Kidney tubule cell (primary cell): ENCODE measurements around the gene MEG3.
"Not testable (repeated sequence)": the region's sequence is repeated elsewhere in the genome, so short reads cannot be mapped to it uniquely, and the experiment has no call there.

Source experiments
- DNase-seq: peaks from one replicate; pipeline ENCODE4 v3.0.0-alpha.2; 2018; ENCODE audit warnings: low spot score

MEG3 gene

GRCh38 chr14:100788942-100789341, 37.0 kb upstream of the MEG3 start:
- DNase-seq, result no peak

- DNase-seq, result no peak
Measured at GRCh38 chr14:100789460-100790417, 36.2 kb upstream of the MEG3 start.

- no peak for DNase-seq
Measured at GRCh38 chr14:100790502-100791347, 35.2 kb upstream of the MEG3 start.

GRCh38 chr14:100791348-100791735, 34.6 kb upstream of the MEG3 start:
- no peak for DNase-seq

- DNase-seq, result no peak
Measured at GRCh38 chr14:100791995-100792394, 33.9 kb upstream of the MEG3 start.

- no peak for DNase-seq
Measured at GRCh38 chr14:100796946-100797345, 29.0 kb upstream of the MEG3 start.

DNA sequence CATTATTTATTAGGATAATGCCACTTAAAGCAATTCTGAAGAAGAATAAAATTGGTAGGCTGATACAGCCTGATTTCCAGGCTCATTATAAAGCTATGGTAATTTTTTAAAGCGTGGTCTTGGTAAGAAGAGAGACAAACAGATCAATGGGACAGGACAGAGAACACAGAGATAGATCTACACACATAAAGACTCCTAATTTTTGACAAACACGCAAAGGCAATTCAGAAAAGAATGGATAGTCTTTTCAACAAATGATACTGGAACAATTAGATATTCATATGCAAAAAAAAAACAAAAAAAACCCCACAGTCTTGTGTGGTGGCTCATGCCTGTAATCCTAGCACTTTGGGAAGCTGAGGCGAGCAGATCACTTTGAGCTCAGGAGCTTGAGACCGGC, 25.9 kb upstream of the MEG3 start:
- DNase-seq, result no peak

GRCh38 chr14:100801433-100801832, 24.5 kb upstream of the MEG3 start:
- not testable (repeated sequence) for DNase-seq

DNA sequence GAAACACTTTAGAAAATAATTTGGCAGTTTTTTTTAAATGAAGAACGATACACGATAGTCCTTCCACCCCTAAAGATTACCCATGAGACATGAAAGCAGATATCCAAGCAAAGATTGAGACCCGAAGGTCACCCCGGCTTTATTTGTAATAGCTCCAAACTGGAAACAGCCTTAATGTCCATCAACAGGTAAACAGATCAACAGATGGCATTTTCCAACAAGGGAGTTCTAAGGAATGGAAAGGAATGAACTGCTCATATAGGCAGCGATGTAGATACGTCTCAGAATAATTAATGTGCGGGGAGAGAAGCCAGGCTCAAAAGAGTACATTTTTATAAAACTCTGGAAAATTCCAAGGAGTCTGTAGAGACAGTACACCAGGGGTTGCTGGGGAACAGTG, 23.7 kb upstream of the MEG3 start:
- DNase-seq, result no peak

DNA sequence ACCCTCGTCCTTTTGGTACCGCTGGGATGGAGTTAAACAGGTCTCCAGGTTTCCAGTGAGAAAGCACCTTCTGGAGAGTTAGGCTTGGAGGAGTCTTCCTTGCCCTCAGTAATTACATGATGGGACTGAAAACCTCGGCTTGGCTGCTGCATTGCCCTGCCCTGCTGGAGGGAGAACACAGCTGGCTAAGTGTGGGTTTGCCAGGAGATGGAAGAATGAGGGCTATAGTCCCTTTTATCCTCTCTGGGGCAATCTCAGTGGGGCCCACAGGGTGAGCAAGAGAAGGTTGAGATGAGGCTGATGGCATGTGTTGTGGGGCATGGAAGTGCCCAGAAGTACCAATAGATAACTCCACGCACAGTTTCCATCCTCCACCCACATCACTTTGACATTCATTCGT, 23.2 kb upstream of the MEG3 start:
- DNase-seq, result no peak

- DNase-seq, result no peak
Measured at GRCh38 chr14:100803226-100803625, 22.7 kb upstream of the MEG3 start.

DNA sequence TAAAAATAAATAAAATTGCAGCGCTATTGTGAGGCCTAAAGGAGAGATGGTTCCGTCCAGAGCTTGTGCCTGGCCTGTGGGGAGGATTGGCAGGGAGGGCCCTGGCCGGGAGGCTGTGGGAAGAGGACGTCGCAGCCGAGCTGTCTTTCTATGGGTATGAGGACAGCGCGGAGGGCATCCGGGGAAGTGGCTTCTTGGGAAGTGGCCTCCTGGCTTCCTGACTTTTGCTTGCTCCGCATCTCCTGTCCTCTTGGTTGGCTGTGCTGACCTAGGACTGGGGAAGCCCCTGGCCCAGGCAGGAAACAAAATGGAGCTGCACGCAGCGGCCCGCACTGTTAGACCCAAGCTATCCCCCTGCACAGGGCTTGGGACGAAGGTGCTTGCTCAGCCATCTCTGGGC, 22.2 kb upstream of the MEG3 start:
- DNase-seq, result no peak

- DNase-seq, result no peak
Measured at GRCh38 chr14:100804138-100804537, 21.8 kb upstream of the MEG3 start.

- no peak for DNase-seq
Measured at GRCh38 chr14:100804558-100805309, 21.2 kb upstream of the MEG3 start.

- no peak for DNase-seq
Measured at GRCh38 chr14:100806386-100806785, 19.5 kb upstream of the MEG3 start.

DNA sequence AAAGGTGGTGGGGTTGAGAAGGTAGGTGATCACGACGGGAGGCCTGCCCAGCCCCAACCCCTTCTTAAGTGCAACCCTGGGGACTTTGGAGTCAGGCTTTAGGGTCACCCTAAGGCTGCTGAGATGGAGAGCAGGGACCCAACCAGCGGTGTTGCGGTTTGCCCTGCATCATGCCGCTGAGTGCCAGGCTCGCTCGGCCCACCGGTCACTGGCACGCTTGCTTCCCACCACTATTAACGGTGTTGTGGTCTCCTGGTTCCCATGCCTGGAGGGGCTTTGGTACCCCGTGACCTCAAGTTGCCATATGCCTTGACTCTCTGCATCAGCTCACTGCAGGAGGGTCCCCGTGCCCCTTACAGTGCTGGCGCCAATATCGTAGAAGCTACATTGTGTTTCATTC, 18.4 kb upstream of the MEG3 start:
- no peak for DNase-seq

DNA sequence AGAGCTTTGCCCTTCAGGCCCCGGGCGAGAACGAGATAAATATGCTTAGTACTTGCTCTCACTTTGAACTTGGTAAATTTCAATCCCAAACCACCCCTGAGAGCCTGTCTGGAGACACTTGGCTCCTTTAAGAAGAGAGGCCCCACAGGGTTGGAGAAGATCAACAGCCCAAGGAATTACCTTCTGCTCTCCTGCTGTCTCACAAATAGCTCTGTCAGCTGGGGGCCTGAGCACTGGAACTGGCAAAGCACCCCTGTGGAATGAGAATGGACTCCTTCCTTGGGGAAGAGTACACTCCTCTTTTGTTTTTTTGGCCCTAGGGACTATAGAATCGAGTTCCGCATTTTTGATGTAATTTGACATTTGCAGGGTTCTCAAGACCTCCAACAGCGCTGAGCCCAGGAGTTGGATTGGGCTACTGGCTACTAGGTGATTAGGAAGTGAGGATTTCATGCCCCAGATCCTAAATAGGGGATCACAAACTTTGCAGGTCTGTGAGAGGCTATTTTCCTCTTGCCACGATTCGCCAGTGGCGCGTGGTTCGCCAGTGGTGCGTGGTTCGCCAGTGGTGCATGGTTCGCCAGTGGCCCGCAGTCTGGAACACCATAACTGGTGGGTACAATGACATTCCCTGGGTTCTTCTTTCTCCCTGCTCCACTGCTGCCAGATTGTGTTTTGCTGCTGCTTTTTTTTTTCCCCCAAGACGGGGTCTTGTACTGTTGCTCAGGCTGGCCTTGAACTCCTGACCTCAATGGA, 17.8 kb upstream of the MEG3 start:
- DNase-seq, result no peak

- DNase-seq, result no peak
Measured at GRCh38 chr14:100810435-100810834, 15.5 kb upstream of the MEG3 start.

GRCh38 chr14:100810861-100811461, 15.0 kb upstream of the MEG3 start:
- DNase-seq, result peak; percentile 52

- no peak for DNase-seq
Measured at GRCh38 chr14:100813291-100813690, 12.6 kb upstream of the MEG3 start.
